GM12878 (cell line): ENCODE measurements around the gene SLC39A8. TPM values are rescaled to one million over a fixed set of nuclear protein-coding genes. Genes with fewer than 3 reads are reported as not detected.

Experiments used
- ATAC-seq: fragments of 200-7000 bp; cut with Tn5 transposase; 3 replicates; pipeline ENCODE4 v1.9.1; 2020; ENCODE audit warnings: mild to moderate bottlenecking, moderate library complexity
- BruUV-seq: library from RNA; stranded (reverse); fragments of 400-500 nt; replicated peaks from 2 replicates; lab custom pipeline; 2021; lab: Mats Ljungman, UMichigan
- CTCF ChIA-PET: fragments of 300-600 bp; sonication (Branson Sonifier 250); formaldehyde crosslinking; extraction: SDS; loops from one replicate; lab custom pipeline; 2021; ENCODE audit warnings: inconsistent platforms; lab: Yijun Ruan, JAX
- POLR2A ChIA-PET: fragments of 350-600 bp; formaldehyde crosslinking; extraction: SDS; loops from one replicate; lab custom pipeline; 2021; ENCODE audit warnings: inconsistent platforms; lab: Charles Lee
- RAD21 ChIA-PET: fragments of 300-600 bp; sonication (Branson Sonifier 250); formaldehyde crosslinking; loops from one replicate; lab custom pipeline; 2023; ENCODE audit warnings: antibody characterized with exemption; ENCODE audit not compliant: unreplicated experiment; lab: Charles Lee
- SMC1A ChIA-PET: fragments of 300-600 bp; sonication (Branson Sonifier 250); formaldehyde crosslinking; loops from one replicate; lab custom pipeline; 2023; ENCODE audit not compliant: unreplicated experiment, uncharacterized antibody; lab: Charles Lee
- DNase-seq: peaks from one replicate; pipeline ENCODE4 v3.0.0-alpha.2; 2011; ENCODE audit warnings: low read depth, low spot score
- FAIRE-seq: peaks from 3 replicates; lab custom pipeline; 2011; peaks lifted over from hg19 to GRCh38; lab: Jason Lieb, UNC
- H2AFZ ChIP-seq: 2 replicates; pipeline ENCODE4 v1.6.0; 2011; ENCODE audit warnings: low read depth, low read length, control low read depth; ENCODE audit not compliant: control insufficient read depth
- H3K27ac ChIP-seq: 2 replicates; pipeline ENCODE4 v1.5.1; 2011; ENCODE audit warnings: control low read depth; ENCODE audit not compliant: control insufficient read depth, insufficient read depth
- H3K27me3 ChIP-seq, 2 experiments: replicated peaks in 1 of 2; 2 replicates each; pipeline versions ENCODE4 v1.6.0 to v1.6.1; 2011; ENCODE audit warnings: low read length in 1 of 2; ENCODE audit not compliant: control insufficient read depth in 2 of 2, insufficient read depth in 2 of 2
- H3K36me3 ChIP-seq, 2 experiments: 2 replicates each; pipeline ENCODE4 v1.5.1; 2011; ENCODE audit warnings: low read length in 1 of 2; ENCODE audit not compliant: control insufficient read depth in 2 of 2, insufficient read depth in 2 of 2
- H3K4me1 ChIP-seq: 2 replicates; pipeline ENCODE4 v1.6.1; 2011; ENCODE audit warnings: mild to moderate bottlenecking, low read length, moderate library complexity, mixed read lengths; ENCODE audit not compliant: control insufficient read depth, insufficient read depth
- H3K4me2 ChIP-seq: 2 replicates; pipeline ENCODE4 v1.6.0; 2011; ENCODE audit warnings: control low read depth; ENCODE audit not compliant: control insufficient read depth, insufficient read depth
- H3K4me3 ChIP-seq: fragments of 200-600 bp; sonication (generic); 2 replicates; pipeline ENCODE4 v1.5.1; 2016
- H3K79me2 ChIP-seq: 2 replicates; pipeline ENCODE4 v1.6.0; 2011; ENCODE audit warnings: low read length; ENCODE audit not compliant: control insufficient read depth, insufficient read depth
- H3K9ac ChIP-seq: 2 replicates; pipeline ENCODE4 v1.8.0; 2011; ENCODE audit warnings: low read length, control low read depth, mixed read lengths; ENCODE audit not compliant: control insufficient read depth, insufficient read depth
- H3K9me3 ChIP-seq: replicated peaks from 3 replicates; pipeline ENCODE4 v1.5.1; 2011; ENCODE audit warnings: mild to moderate bottlenecking, low read length; ENCODE audit not compliant: control insufficient read depth, insufficient read depth
- H4K20me1 ChIP-seq: 2 replicates; pipeline ENCODE4 v1.6.0; 2011; ENCODE audit not compliant: control insufficient read depth, insufficient read depth
- MAX ChIP-seq: IDR thresholded peaks from 2 replicates; pipeline ENCODE4 v1.6.1; 2012; ENCODE audit warnings: low read depth, low read length, improper control_type of control experiment
- RB1 ChIP-seq: fragments of 450-650 bp; formaldehyde crosslinking; IDR thresholded peaks from 2 replicates; pipeline ENCODE4 v1.6.1; 2017; ENCODE audit warnings: mild to moderate bottlenecking, borderline replicate concordance
- SPI1 ChIP-seq: IDR thresholded peaks from 2 replicates; pipeline ENCODE4 v1.6.1; 2011; ENCODE audit warnings: low read depth, mild to moderate bottlenecking, low read length, moderate library complexity, borderline replicate concordance; ENCODE audit not compliant: insufficient read depth
- TAF1 ChIP-seq: IDR thresholded peaks from 2 replicates; pipeline ENCODE4 v1.6.1; 2011; ENCODE audit warnings: mild to moderate bottlenecking, low read depth, low read length, borderline replicate concordance
- WGBS: methylation state at CpG from one replicate; pipeline ENCODE4 v1.1.6; 2016; ENCODE audit warnings: low lambda C conversion rate; ENCODE audit not compliant: insufficient replicate concordance, insufficient coverage; ENCODE audit errors: missing lambda C conversion rate; 5-methylcytosine and 5-hydroxymethylcytosine counted together
- in situ Hi-C: fragments of 300-500 bp; cut with MboI; formaldehyde crosslinking; loops from 9 replicates; pipeline ENCODE4 v1.14.3; 2018; ENCODE audit warnings: mixed read lengths
- intact Hi-C: fragments of 100-400 bp; cut with micrococcal nuclease; formaldehyde crosslinking; loops from one replicate; pipeline ENCODE4 v1.14.2; 2022; ENCODE audit not compliant: unreplicated experiment
- polyA plus RNA-seq, 11 experiments: library from polyadenylated mRNA; depleted of rRNA in 4 of 11; unstranded in 6 of 11; stranded (reverse) in 5 of 11; fragments of >200 nt; fragmentation: Nextera tagmentation in 4 of 11; fragmentation: Illumina TruSeq in 1 of 11; extraction: Ambion mirVana in 4 of 11; extraction: Trizol in 1 of 11; gene quantifications; 1 replicate in 1 of 11; 2 replicates in 10 of 11; pipeline versions ENCODE4 v1.2.1 to v1.2.3, GENCODE V29; 2011 to 2016; ENCODE audit warnings: inconsistent platforms in 2 of 11, missing spikeins in 2 of 11, low read depth in 1 of 11
- total RNA-seq, 4 experiments: library from RNA; depleted of rRNA in 3 of 4; stranded (reverse); fragments of >200 nt in 3 of 4; fragmentation: Illumina TruSeq in 1 of 4; extraction: Trizol in 1 of 4; gene quantifications; 2 replicates each; pipeline versions ENCODE4 v1.2.1 to v1.2.3, GENCODE V29; 2013 to 2021

Gene SLC39A8
- total and polyA plus RNA-seq, 10 of the 15 experiments (the other 5 are each of a cell fraction or from before 2014, with no cell fraction given), result 7.9 to 47.8 (median 32.8) TPM

DNA sequence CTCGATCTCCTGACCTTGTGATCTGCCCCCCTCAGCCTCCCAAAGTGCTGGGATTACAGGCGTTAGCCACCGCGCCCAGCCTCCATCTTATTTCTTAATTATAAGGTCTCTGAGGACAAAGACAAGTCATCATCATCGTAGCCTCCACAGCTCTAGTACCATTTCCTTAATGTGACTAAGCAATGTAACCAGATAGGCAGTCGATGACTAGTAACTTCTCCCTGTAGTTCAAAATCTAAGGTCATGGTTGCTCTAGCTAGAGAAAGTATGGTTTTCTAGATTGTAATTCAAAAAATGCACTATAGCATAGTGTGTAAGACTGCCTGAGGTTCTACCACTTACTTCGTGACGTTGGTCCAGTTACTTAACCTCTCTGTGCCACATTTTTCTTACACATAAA, 6.9 kb downstream of the SLC39A8 start:
- CTCF ChIA-PET, result interaction anchor here (1.0 to 1.4 kb wide), 2 partner anchors 16 to 92 kb away, joined by 5 to 6 read pairs; no protein-coding TSS in a partner anchor
- Histone ChIP-seq H2AFZ (no peak overlapping the region), H3K9ac (no peak overlapping the region), H3K4me2 (peak overlapping the region; percentile 2; the same call in 1 of the 2 replicates), H3K27ac (no peak overlapping the region), H3K4me3 (no peak overlapping the region), H3K9me3 (no peaks in the 10 kb centered on the region; the same call in 2 of the 3 replicates), H3K79me2 (peaks cover 66% of the 10 kb centered on the region), H3K36me3 (peaks cover 0 to 5% of the 10 kb centered on the region in 2 experiments; a peak in 1 of 4 replicates), H3K27me3 (no peaks in the 10 kb centered on the region), H3K4me1 (0 out of 2 replicates have a peak, but pooled peaks cover 6% of the 10 kb centered on the region), H4K20me1 (no peaks in the 10 kb centered on the region)
- FAIRE-seq, result no peak
- SMC1A ChIA-PET, result interaction anchor here (0.6 to 1.1 kb wide), 3 partner anchors 15 to 43 kb away, joined by 3 to 4 read pairs (median 3); no protein-coding TSS in a partner anchor
- intact Hi-C loops (no loop called here), in situ Hi-C loops (no loop called here)
- DNase-seq, result no peak
- no peak for TF ChIP-seq MAX
- no peak for TF ChIP-seq TAF1
- over 99% methylated on average over 8 of the region's 8 CpGs for WGBS
- no peak for ATAC-seq
- RAD21 ChIA-PET, result interaction anchor here (1.9 kb wide), 1 partner anchor 16 kb away, joined by 7 read pairs; no protein-coding TSS in a partner anchor
- POLR2A ChIA-PET, result interaction anchor here (1.0 to 1.4 kb wide), 2 partner anchors 16 to 20 kb away, joined by 3 to 4 read pairs; no protein-coding TSS in a partner anchor
- BruUV-seq, result no TSS peak

GRCh38 chr4:102335616-102336015, 9.7 kb downstream of the SLC39A8 start:
- no peaks in the 10 kb centered on the region for H3K27me3 ChIP-seq
- ATAC-seq (peak; percentile 21; the same call in 2 of the 3 replicates), FAIRE-seq (peak; percentile 41), DNase-seq (no peak)
- BruUV-seq, result no TSS peak
- no peaks in the 10 kb centered on the region for H4K20me1 ChIP-seq
- ChIA-PET SMC1A (interaction anchor here (1.3 to 2.7 kb wide), 3 partner anchors 9 to 47 kb away, joined by 4 to 12 read pairs (median 5); partner anchors contain the start of gene SLC39A8), POLR2A (no interaction called here), RAD21 (no interaction called here), CTCF (interaction anchor here (0.6 to 1.9 kb wide), 3 partner anchors 9 to 36 kb away, joined by 3 to 6 read pairs (median 3); partner anchors contain the start of gene SLC39A8)
- H3K9ac ChIP-seq, result no peak overlapping the region
- no peaks in the 10 kb centered on the region; the same call in 2 of the 3 replicates for H3K9me3 ChIP-seq
- no peak overlapping the region for H3K4me3 ChIP-seq
- H3K36me3 ChIP-seq, result peaks cover 0 to 5% of the 10 kb centered on the region in 2 experiments; a peak in 1 of 4 replicates
- WGBS, result 76% methylated on average over 2 of the region's 2 CpGs
- TF ChIP-seq RB1 (no peak), SPI1 (peak; percentile 43; the same call in 1 of the 2 replicates)
- H3K27ac ChIP-seq, result no peak overlapping the region
- H2AFZ ChIP-seq, result no peak overlapping the region
- H3K4me2 ChIP-seq, result no peak overlapping the region; the same call in 1 of the 2 replicates
- peaks cover 42% of the 10 kb centered on the region for H3K79me2 ChIP-seq
- intact Hi-C loops (no loop called here), in situ Hi-C loops (no loop called here)
- H3K4me1 ChIP-seq, result no peaks in the 10 kb centered on the region
